Right forelimb (tissue), 1 donor: ENCODE results near the gene MIPOL1.
"Not testable (repeated sequence)": the region's sequence is repeated elsewhere in the genome, so short reads cannot be mapped to it uniquely, and the experiment has no call there.

Experiments
- DNase-seq: peaks from one replicate; pipeline ENCODE4 v3.0.0-alpha.2; 2018

Gene MIPOL1

GRCh38 chr14:37197421-37198272 is at the start of gene MIPOL1:
TSS of gene MIPOL1 (plus strand) at chr14:37197937. CDS start at chr14:37247889, 49,952 bp downstream.
- DNase-seq, result peak; percentile 90

GRCh38 chr14:37150414-37150813 is 47.3 kb upstream of the MIPOL1 start:
- DNase-seq, result no peak

- DNase-seq, result no peak
These were observed 44.7 kb upstream of the MIPOL1 start for GRCh38 chr14:37153005-37153404.

- no peak for DNase-seq
These were observed 44.3 kb upstream of the MIPOL1 start for GRCh38 chr14:37153483-37153882.

- no peak for DNase-seq
These were observed 39.8 kb upstream of the MIPOL1 start for GRCh38 chr14:37157987-37158386.

- not testable (repeated sequence) for DNase-seq
These were observed 35.4 kb upstream of the MIPOL1 start for GRCh38 chr14:37162307-37162706.

GRCh38 chr14:37165794-37166193 is 31.9 kb upstream of the MIPOL1 start:
- no peak for DNase-seq

- no peak for DNase-seq
These were observed 30.3 kb upstream of the MIPOL1 start for GRCh38 chr14:37167151-37168047.

GRCh38 chr14:37168721-37169120 is 29.0 kb upstream of the MIPOL1 start:
- no peak for DNase-seq

- DNase-seq, result no peak
These were observed 27.5 kb upstream of the MIPOL1 start for GRCh38 chr14:37170237-37170636.

GRCh38 chr14:37170993-37171392 is 26.7 kb upstream of the MIPOL1 start:
- DNase-seq, result no peak

GRCh38 chr14:37171678-37172023 is 26.1 kb upstream of the MIPOL1 start:
- DNase-seq, result no peak

- peak; percentile 90 for DNase-seq
These were observed 25.5 kb upstream of the MIPOL1 start, which contains the start of gene SLC25A21 for GRCh38 chr14:37172024-37172869. TSS of gene SLC25A21 (minus strand) at chr14:37172606.

- no peak for DNase-seq
These were observed 24.7 kb upstream of the MIPOL1 start for GRCh38 chr14:37172936-37173614.

GRCh38 chr14:37179896-37180502 is 17.7 kb upstream of the MIPOL1 start:
- no peak for DNase-seq

- DNase-seq, result not testable (repeated sequence)
These were observed 16.9 kb upstream of the MIPOL1 start for GRCh38 chr14:37180886-37181285.

GRCh38 chr14:37181441-37181840 is 16.3 kb upstream of the MIPOL1 start:
- no peak for DNase-seq

GRCh38 chr14:37184520-37184919 is 13.2 kb upstream of the MIPOL1 start:
- not testable (repeated sequence) for DNase-seq

GRCh38 chr14:37185670-37186069 is 12.1 kb upstream of the MIPOL1 start:
- DNase-seq, result no peak

- no peak for DNase-seq
These were observed 10.9 kb upstream of the MIPOL1 start for GRCh38 chr14:37186865-37187264.

- DNase-seq, result no peak
These were observed 10.4 kb upstream of the MIPOL1 start for GRCh38 chr14:37187294-37187693.
